Stimulated activated CD8-positive, alpha-beta memory T cell treated with anti-CD3 and anti-CD28 coated beads, Interleukin-7, amount 100 ng/mL, for 48 hours (primary cell): ENCODE results near the gene USP31.
A peak's percentile ranks its signal among the peaks of the same experiment; 100 is the strongest.

Experiments
- DNase-seq, 2 donors: peaks; one replicate each; pipeline ENCODE4 v3.0.0-alpha.2; 2020; ENCODE audit warnings: low read depth in 1 of 2; ENCODE audit errors: extremely low read depth in 1 of 2

USP31 gene, protein sequence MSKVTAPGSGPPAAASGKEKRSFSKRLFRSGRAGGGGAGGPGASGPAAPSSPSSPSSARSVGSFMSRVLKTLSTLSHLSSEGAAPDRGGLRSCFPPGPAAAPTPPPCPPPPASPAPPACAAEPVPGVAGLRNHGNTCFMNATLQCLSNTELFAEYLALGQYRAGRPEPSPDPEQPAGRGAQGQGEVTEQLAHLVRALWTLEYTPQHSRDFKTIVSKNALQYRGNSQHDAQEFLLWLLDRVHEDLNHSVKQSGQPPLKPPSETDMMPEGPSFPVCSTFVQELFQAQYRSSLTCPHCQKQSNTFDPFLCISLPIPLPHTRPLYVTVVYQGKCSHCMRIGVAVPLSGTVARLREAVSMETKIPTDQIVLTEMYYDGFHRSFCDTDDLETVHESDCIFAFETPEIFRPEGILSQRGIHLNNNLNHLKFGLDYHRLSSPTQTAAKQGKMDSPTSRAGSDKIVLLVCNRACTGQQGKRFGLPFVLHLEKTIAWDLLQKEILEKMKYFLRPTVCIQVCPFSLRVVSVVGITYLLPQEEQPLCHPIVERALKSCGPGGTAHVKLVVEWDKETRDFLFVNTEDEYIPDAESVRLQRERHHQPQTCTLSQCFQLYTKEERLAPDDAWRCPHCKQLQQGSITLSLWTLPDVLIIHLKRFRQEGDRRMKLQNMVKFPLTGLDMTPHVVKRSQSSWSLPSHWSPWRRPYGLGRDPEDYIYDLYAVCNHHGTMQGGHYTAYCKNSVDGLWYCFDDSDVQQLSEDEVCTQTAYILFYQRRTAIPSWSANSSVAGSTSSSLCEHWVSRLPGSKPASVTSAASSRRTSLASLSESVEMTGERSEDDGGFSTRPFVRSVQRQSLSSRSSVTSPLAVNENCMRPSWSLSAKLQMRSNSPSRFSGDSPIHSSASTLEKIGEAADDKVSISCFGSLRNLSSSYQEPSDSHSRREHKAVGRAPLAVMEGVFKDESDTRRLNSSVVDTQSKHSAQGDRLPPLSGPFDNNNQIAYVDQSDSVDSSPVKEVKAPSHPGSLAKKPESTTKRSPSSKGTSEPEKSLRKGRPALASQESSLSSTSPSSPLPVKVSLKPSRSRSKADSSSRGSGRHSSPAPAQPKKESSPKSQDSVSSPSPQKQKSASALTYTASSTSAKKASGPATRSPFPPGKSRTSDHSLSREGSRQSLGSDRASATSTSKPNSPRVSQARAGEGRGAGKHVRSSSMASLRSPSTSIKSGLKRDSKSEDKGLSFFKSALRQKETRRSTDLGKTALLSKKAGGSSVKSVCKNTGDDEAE (N-terminal part only)

GRCh38 chr16:23149267-23149992 lies at the start of gene USP31:
USP31 (minus strand) TSS chr16:23149452; CDS start chr16:23149270, 182 bp downstream.
- peak; percentile 79 to 87 for DNase-seq

DNA sequence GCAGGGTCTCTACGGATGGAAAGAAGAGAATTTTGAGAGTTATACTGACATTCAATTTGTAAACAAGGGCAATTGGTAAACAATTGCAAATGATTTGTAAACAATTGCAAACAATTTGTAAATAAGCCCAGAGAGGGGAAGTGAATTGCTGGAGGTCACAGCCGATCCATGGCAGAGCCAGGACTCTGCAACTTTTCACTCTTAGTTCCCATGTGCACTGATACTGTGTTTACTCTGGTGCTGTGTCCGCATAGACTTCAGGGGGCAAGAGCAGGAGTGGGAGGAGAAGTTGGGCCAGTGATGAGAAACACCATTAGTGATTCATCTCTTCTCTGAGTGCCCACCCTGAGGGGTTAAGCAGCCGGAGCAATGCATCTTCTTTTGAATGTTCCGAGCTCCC lies 47.3 kb upstream of the USP31 start:
- no peak for DNase-seq

DNA sequence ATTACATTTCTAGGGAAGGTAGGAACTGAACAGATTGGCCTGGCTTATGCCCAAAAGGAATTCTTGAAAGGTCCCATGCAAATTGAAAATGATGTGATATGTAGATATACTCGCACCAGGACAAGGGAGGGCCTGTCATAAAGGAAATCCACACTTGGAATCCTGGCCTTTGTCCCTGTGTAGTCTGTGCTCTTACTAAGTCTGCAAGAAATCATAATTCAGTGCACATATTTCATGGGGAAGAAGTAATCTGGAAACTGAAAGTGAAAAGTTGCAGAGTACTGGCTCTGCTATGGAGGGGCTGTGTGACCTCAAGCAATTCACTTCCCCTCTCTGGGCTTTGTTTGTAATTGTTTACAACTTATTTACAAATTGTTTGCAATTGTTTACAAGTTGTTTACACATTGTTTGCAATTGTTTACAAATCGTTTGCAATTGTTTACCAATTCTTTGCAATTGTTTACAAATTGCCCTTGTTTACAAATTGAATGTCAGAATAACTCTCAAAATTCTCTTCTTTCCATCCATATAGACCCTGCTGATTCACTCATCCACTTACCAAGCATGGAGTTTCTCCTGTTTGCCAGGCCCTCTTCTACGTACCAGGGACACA lies 46.2 kb upstream of the USP31 start:
- no peak for DNase-seq

DNA sequence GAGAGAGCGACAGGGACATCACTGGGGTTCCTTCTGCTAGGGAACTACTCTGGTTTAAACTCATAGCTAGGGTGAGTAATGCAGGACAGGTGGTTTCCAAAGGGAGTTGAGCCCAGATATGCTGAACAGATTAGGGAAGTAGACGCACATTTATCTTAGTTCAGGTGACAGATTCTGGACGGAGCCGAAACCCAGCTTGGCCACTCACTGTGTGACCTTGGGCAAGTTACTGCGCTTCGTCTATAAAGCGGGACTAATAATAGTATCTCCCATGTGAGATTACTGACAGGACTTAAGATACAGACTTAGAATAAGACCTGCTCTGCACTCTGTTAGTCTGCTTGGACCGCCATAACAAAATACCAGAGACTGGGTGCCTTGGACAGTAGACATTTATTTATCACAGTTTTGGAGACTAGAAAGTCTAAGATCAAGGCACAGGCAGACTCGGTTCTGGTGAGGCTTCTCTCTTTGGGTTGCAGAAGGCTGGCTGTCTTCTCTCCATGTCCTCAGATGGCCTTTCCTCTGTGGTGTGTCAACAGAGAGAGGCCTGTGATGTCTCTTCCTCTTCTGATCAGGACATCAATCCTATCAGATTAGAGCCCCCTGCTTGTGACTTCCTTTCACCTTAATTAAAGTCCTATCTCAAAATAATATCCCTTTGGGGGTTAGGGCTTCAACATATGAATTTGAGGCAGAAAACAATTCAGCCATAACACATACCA lies 45.4 kb upstream of the USP31 start:
- DNase-seq = no peak

DNA sequence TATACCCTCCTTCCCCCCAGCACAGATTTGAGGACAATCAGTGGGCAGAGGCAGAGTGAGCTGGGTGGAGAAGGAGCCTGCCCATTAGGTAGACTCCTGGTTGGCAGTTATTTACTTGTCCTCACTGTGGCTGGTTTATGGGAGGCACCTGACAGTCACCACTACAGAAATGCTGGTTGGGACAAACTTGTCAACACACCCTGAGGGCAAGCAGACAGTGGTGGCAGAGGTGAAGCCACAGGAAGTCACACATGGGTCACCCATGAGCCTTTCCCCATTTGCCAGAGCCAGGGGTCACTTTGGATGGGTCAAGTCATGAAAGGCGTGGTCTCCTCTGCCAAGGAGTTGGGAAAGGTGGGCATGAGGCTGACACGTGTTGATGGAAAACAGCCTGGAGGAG lies 39.7 kb upstream of the USP31 start:
- no peak for DNase-seq

DNA sequence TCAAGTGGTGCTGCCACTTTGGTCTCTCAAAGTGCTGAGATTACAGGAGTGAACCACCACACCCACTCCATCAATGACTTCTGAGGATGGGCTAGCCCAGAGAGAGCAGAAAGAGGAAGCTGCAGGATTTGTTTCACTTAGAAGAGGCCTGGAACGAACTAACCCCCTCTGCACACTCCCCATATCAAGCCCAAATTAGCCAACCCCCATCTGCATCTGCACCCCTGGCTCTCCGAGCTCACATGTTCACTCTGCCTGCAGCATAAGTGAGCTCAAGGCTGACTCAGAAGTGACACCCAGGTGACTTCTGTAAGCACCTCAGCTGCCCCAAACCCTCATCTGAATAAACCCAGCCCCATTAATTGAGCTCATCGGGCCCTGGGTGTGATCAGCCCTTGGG lies 38.1 kb upstream of the USP31 start:
- no peak for DNase-seq

DNA sequence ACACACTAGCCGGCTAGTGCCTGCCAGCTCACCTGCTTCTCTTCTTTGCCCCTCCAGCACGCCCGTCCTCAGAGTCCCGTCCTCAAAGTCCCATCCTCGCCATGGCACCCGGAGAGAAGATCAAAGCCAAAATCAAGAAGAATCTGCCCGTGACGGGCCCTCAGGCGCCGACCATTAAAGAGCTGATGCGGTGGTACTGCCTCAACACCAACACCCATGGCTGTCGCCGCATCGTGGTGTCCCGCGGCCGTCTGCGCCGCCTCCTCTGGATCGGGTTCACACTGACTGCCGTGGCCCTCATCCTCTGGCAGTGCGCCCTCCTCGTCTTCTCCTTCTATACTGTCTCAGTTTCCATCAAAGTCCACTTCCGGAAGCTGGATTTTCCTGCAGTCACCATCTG lies 36.9 kb upstream of the USP31 start:
- DNase-seq = no peak

DNA sequence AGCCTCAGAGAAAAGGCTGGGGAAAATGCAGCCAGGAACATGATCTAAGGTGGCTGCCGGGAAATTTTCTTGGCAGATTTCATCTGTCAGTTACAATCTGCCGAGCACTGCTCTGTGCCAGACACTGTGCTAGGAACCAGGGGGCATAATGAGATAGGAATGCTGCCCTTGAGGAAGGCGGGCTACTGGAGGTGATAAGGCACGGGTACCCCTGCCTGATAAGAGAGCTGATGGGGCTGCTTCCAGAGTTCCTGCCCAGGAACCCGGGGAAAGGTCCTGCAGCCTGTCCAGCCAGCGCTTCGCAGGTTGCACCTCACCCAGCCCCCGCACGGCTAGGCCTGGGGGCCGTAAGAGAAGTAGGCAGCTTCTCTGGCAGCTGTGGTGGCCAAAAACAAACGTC lies 36.4 kb upstream of the USP31 start:
- no peak for DNase-seq

GRCh38 chr16:23183543-23183862 lies 34.3 kb upstream of the USP31 start:
- no peak for DNase-seq

GRCh38 chr16:23182679-23183542 lies 33.7 kb upstream of the USP31 start, which contains the start of gene SCNN1G:
SCNN1G (plus strand) TSS chr16:23182745; CDS start chr16:23186272, 3,527 bp downstream.
- DNase-seq = no peak

- peak; percentile 45 to 55 for DNase-seq
Observed at GRCh38 chr16:23182206-23182678, 33.0 kb upstream of the USP31 start.

DNA sequence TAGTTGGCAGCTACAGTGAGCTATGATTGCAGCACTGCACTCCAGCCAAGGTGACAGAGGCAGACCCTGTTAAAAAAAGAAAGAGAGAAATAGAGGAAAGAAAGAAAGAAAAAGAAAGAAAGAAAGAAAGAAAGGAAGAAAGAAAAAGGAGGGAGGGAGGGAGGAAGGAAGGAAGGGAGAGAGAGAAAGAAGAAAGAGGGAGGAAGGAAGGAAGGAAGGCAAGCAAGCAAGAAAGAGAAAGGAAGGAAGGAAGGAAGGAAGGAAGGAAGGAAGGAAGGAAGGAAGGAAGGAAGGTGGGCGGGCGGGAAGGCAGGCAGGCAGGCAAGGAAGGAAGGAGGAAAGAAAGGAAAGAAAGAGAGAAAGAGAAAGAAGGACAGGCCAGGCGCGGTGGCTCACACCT lies 32.3 kb upstream of the USP31 start:
- DNase-seq = no peak

DNA sequence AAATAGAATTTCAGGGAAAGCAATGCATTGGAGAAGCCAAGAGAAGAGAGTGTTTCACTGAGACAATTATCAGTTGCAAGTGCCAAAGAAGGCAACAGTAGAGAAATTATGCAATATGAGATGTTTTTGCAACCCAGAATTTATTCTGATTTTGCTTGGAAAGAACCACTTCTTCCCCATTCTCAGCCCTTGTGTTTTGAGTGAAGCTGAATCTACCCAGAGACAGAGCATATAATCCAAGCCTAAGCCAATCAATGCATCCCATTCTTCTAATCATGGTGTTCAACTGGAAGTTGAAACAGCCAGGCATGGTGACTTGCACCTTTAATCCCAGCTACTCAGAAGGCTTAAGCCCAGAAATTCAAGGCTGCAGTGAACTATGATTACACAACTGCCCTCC lies 26.4 kb upstream of the USP31 start:
- no peak for DNase-seq

- DNase-seq = no peak
Observed at GRCh38 chr16:23174622-23175021, 25.4 kb upstream of the USP31 start.

DNA sequence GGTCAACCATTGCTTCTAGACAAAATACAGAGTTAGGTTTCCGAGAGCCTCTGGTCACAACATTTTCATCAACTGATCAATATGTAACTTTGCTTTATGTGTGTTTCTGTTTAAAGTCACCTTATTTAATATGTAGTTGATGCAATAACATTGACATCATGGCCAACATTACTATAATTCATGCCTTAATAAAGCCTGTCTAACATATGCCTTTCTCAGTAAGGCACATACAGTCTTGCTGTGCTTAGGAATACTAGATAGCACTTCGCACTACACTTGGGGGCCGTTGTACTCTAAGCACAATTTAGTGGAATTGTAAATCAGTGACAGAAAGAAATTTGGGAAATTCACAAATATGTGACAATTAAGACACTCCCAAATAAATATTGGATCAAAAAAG lies 23.7 kb upstream of the USP31 start:
- DNase-seq = no peak

- DNase-seq = no peak
Observed at GRCh38 chr16:23172583-23172982, 23.3 kb upstream of the USP31 start.

DNA sequence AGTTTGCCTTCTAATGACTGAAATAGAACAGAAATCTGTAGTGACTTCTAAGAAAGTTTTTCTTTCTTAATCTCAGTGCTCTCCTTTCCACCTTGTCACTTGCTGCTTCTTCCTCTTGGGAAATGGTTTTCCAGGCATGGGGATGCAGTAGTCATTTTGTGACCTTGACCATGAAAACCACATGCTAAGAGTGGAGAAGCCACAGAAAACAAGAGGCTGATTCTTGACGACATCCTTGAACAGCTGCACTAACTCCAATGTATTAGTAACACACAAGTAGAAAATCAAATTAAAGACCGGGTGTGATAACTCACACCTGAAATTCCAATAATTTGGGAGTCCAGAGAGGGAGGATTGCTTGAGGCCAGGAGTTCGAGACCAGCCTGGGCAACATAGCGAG lies 15.5 kb upstream of the USP31 start:
- no peak for DNase-seq

DNA sequence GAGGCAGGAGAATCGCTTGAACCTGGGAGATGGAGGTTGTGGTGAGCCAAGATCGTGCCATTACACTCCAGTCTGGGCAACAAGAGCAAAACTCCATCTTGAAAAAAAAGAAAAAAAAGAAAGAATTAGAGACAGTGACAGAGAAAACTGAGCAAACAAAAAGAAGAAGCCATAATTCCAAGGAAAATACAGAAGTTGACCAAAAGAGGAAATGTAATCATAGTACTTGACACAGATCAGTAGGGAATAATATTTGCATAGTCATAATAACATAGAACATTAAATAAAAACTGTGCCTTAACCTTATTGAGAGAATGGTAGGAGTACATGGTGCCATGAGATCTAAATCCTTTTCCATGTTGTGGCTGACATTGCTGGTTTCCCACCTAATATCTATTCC lies 14.7 kb upstream of the USP31 start:
- no peak for DNase-seq
